ENCODE results near the gene ABCD2.

DNA sequence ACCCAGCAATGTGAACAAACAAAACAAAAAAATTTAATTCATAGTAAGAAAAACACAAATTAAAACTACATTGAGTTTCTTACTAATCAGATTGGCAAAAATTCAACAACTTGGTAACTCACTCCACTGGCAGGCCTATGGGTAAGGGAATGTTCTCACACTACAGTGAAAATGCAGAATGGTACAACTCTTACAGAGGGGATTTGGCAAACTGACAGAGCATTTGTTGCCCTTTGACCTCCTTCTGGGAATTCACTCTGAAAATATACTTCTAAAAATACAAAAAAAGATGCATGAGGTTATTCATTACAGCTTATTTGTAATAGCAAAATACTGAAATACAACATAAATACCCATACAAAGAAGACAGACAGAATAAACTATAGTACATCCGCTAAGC, 32.8 kb downstream of the ABCD2 start:
- TF ChIP-seq, protein P1, sequence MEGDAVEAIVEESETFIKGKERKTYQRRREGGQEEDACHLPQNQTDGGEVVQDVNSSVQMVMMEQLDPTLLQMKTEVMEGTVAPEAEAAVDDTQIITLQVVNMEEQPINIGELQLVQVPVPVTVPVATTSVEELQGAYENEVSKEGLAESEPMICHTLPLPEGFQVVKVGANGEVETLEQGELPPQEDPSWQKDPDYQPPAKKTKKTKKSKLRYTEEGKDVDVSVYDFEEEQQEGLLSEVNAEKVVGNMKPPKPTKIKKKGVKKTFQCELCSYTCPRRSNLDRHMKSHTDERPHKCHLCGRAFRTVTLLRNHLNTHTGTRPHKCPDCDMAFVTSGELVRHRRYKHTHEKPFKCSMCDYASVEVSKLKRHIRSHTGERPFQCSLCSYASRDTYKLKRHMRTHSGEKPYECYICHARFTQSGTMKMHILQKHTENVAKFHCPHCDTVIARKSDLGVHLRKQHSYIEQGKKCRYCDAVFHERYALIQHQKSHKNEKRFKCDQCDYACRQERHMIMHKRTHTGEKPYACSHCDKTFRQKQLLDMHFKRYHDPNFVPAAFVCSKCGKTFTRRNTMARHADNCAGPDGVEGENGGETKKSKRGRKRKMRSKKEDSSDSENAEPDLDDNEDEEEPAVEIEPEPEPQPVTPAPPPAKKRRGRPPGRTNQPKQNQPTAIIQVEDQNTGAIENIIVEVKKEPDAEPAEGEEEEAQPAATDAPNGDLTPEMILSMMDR (IDR thresholded peaks at IDR 0.05; ENCODE audit: low read length), result no peak
- no peak for TF ChIP-seq EZH2 (IDR thresholded peaks at IDR 0.05; ENCODE audit: borderline replicate concordance, low read length)

Data from OCI-LY1 (cell line).